Measurements from ENCODE around the gene RASA2. TPM values are rescaled to one million over a fixed set of nuclear protein-coding genes. Genes with fewer than 3 reads are reported as not detected.

RASA2 gene
- total RNA-seq, 2 donors from 2014 or later = 7.8 to 13.5 TPM

GRCh38 chr3:141608438-141608837 lies 121.6 kb downstream of the RASA2 start:
- Histone ChIP-seq H3K4me1 (replicated peaks) (no peaks in the 10 kb centered on the region), H3K27me3 (replicated peaks; ENCODE audit: insufficient read depth) (no peaks in the 10 kb centered on the region), H3K36me3 (peaks cover 0 to 4% of the 10 kb centered on the region in 2 donors), H3K27ac (no peak overlapping the region), H3K4me3 (no peak overlapping the region), H3K9me3 (no peaks in the 10 kb centered on the region)
- DNase-seq (ENCODE audit: low spot score) = no peak
- intact Hi-C loops (cut with DNase I) = no loop called here
- TF ChIP-seq POLR2A (IDR thresholded peaks at IDR 0.05) = no peak
- TF ChIP-seq CTCF (IDR thresholded peaks at IDR 0.05) = no peak
- TF ChIP-seq POLR2AphosphoS5 (IDR thresholded peaks at IDR 0.05) = no peak
- 57% methylated on average over 6 of the region's 6 CpGs for WGBS

- no peak overlapping the region for H3K27ac ChIP-seq
- no peaks in the 10 kb centered on the region for H3K4me1 ChIP-seq (replicated peaks)
- H3K36me3 ChIP-seq = peaks cover 0 to 4% of the 10 kb centered on the region in 2 donors
- intact Hi-C loops (cut with DNase I) = no loop called here
- DNase-seq (ENCODE audit: low spot score) = no peak
- H3K9me3 ChIP-seq = no peaks in the 10 kb centered on the region
- H3K27me3 ChIP-seq (replicated peaks; ENCODE audit: insufficient read depth) = no peaks in the 10 kb centered on the region
- 67% methylated on average over 1 of the region's 1 CpG for WGBS
- H3K4me3 ChIP-seq = no peak overlapping the region
- TF ChIP-seq CTCF (IDR thresholded peaks at IDR 0.05) (no peak), POLR2AphosphoS5 (IDR thresholded peaks at IDR 0.05) (no peak), POLR2A (IDR thresholded peaks at IDR 0.05) (no peak)
These were observed 124.1 kb downstream of the RASA2 start for GRCh38 chr3:141610939-141611338.

GRCh38 chr3:141618103-141618910 lies 131.5 kb downstream of the RASA2 start:
- intact Hi-C loops (cut with DNase I) = no loop called here
- DNase-seq (ENCODE audit: low spot score) = no peak
- H3K4me3 ChIP-seq = no peak overlapping the region

GRCh38 chr3:141618938-141619337 lies 132.1 kb downstream of the RASA2 start:
- Histone ChIP-seq H3K27ac (no peak overlapping the region), H3K4me3 (no peak overlapping the region), H3K4me1 (replicated peaks) (no peaks in the 10 kb centered on the region), H3K36me3 (no peaks in the 10 kb centered on the region), H3K27me3 (replicated peaks; ENCODE audit: insufficient read depth) (no peaks in the 10 kb centered on the region), H3K9me3 (no peaks in the 10 kb centered on the region)
- DNase-seq (ENCODE audit: low spot score) = no peak
- intact Hi-C loops (cut with DNase I) = no loop called here
- 91% methylated on average over 8 of the region's 8 CpGs for WGBS
- TF ChIP-seq CTCF (IDR thresholded peaks at IDR 0.05) (no peak), POLR2A (IDR thresholded peaks at IDR 0.05) (no peak)

More at GRCh38 chr3:141618103-141618910, 131.5 kb downstream of the RASA2 start:
- no peak for TF ChIP-seq POLR2A (IDR thresholded peaks at IDR 0.05)
- TF ChIP-seq CTCF (IDR thresholded peaks at IDR 0.05) = no peak
- TF ChIP-seq POLR2AphosphoS5 (IDR thresholded peaks at IDR 0.05) = no peak
- H3K36me3 ChIP-seq = no peaks in the 10 kb centered on the region
- no peak overlapping the region for H3K27ac ChIP-seq
- no peaks in the 10 kb centered on the region for H3K9me3 ChIP-seq
- WGBS = 84% methylated on average over 6 of the region's 6 CpGs
- H3K27me3 ChIP-seq (replicated peaks; ENCODE audit: insufficient read depth) = no peaks in the 10 kb centered on the region
- no peaks in the 10 kb centered on the region for H3K4me1 ChIP-seq (replicated peaks)

- H3K4me3 ChIP-seq = no peak overlapping the region
- no peak for DNase-seq (ENCODE audit: low spot score)
- intact Hi-C loops (cut with DNase I) = no loop called here
- TF ChIP-seq POLR2A (IDR thresholded peaks at IDR 0.05) = no peak
- no peak for TF ChIP-seq CTCF (IDR thresholded peaks at IDR 0.05)
- TF ChIP-seq POLR2AphosphoS5 (IDR thresholded peaks at IDR 0.05) = no peak
- H3K36me3 ChIP-seq = no peaks in the 10 kb centered on the region
- H3K27ac ChIP-seq = no peak overlapping the region
- H3K9me3 ChIP-seq = no peaks in the 10 kb centered on the region
- no peaks in the 10 kb centered on the region for H3K4me1 ChIP-seq (replicated peaks)
- no peaks in the 10 kb centered on the region for H3K27me3 ChIP-seq (replicated peaks; ENCODE audit: insufficient read depth)
- WGBS = 52% methylated on average over 4 of the region's 4 CpGs
These were observed 132.6 kb downstream of the RASA2 start for GRCh38 chr3:141619450-141619849.

Measured in prostate gland (tissue), 2 donors.